ENCODE data around the gene UNC80.

GRCh38 chr2:209907746-209908145 is 136.1 kb downstream of the UNC80 start:
- TF ChIP-seq CTCF (conservative IDR thresholded peaks at IDR 0.05; ENCODE audit: low read depth, low read length) (no peak), EZH2 (IDR thresholded peaks at IDR 0.05; ENCODE audit: borderline replicate concordance, low read depth, low read length, poor library complexity, severe bottlenecking) (no peak)
